Muscle of leg (tissue), 11 donors: ENCODE results near the gene TMPRSS12. TPM values are rescaled to one million over a fixed set of nuclear protein-coding genes. Genes with fewer than 3 reads are reported as not detected.
"Not testable (repeated sequence)": the region's sequence is repeated elsewhere in the genome, so short reads cannot be mapped to it uniquely, and the experiment has no call there.

Experiments used
- DNase-seq: peaks from one replicate; pipeline ENCODE4 v3.0.0; 2013
- H3K27ac ChIP-seq: one replicate; pipeline ENCODE4 v1.5.1; 2013; ENCODE audit warnings: mild to moderate bottlenecking, low read length, control low read depth
- H3K27me3 ChIP-seq: one replicate; pipeline ENCODE4 v1.6.1; 2013; ENCODE audit warnings: low read length; ENCODE audit not compliant: control insufficient read depth, insufficient read depth
- H3K36me3 ChIP-seq: one replicate; pipeline ENCODE4 v1.6.1; 2013; ENCODE audit warnings: low read length; ENCODE audit not compliant: control insufficient read depth, insufficient read depth
- H3K4me1 ChIP-seq: one replicate; pipeline ENCODE4 v1.6.1; 2013; ENCODE audit warnings: low read length; ENCODE audit not compliant: control insufficient read depth, insufficient read depth
- H3K4me3 ChIP-seq: one replicate; pipeline ENCODE4 v1.5.1; 2013; ENCODE audit warnings: low read length, control low read depth
- H3K9me3 ChIP-seq: replicated peaks from 2 replicates; pipeline ENCODE4 v1.6.1; 2013; ENCODE audit warnings: low read depth, low read length; ENCODE audit not compliant: control insufficient read depth
- WGBS: methylation state at CpG from one replicate; pipeline ENCODE4 v1.1.5; 2013; ENCODE audit warnings: missing lambda C conversion rate; ENCODE audit not compliant: insufficient coverage; 5-methylcytosine and 5-hydroxymethylcytosine counted together
- polyA plus RNA-seq, 8 donors: library from polyadenylated mRNA; unstranded; fragments of 120-200 nt; gene quantifications; one replicate each; pipeline versions ENCODE4 v1.2.1 to v1.2.3, GENCODE V29; 2013; ENCODE audit warnings: inconsistent platforms in 1 of 8, low replicate concordance in 1 of 8; ENCODE audit not compliant: insufficient read length in 8 of 8, insufficient read depth in 1 of 8
- total RNA-seq: library from RNA; stranded (reverse); fragments of 120-200 nt; gene quantifications from one replicate; pipeline ENCODE4 v1.2.4, GENCODE V29; 2013

The TMPRSS12 gene
- total and polyA plus RNA-seq, 9 donors = 0.09 to 0.24 (median 0.10) TPM; not detected in 5

DNA sequence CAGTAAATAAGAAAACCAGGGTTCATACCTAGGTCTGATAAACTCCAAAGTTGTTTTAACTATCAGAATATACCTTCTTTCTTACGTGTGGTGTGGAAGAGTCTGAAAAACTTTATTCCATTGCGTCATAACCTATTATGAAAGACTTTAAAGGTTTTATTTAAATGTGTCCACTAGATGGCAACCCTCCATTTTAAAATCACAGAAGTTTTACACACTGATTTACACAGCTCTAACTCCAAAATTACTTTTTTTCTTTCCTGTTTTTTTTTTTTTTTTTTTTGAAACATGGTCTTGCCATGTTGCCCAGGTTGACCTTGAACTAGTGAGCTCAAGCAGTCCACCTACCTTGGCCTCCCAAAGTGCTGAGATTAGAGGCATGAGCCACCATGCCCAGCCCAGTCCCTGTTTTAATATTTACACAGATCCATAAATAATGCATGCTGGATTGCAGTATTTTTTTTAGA lies 17.3 kb upstream of the TMPRSS12 start:
- no peak overlapping the region for H3K27ac ChIP-seq
- WGBS = no CpG with 5 or more reads among the region's 2 CpGs
- DNase-seq = peak; percentile 89
- no peaks in the 10 kb centered on the region for H3K36me3 ChIP-seq
- no peak overlapping the region for H3K4me3 ChIP-seq
- H3K4me1 ChIP-seq = peaks cover 8% of the 10 kb centered on the region
- H3K27me3 ChIP-seq = no peaks in the 10 kb centered on the region
- no peaks in the 10 kb centered on the region for H3K9me3 ChIP-seq

DNA sequence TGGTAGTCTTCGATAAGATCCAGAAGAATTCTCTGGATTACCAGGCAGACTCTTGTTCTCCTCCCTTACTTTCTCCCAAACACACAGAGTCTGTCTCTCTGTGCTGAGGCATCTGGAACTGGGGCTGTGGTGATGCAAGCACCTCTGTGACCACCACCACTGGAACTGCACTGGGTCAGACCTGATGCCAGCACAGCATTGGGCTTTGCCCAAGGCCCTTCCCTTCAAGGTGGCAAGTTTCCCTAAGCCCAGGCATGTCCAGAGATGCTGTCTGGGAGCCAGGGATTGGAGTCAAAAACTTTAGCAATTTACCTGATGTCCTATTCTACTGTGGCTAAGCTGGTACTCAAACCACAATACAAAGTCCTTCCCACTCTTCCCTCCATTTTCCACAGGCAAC lies 14.6 kb upstream of the TMPRSS12 start:
- no peaks in the 10 kb centered on the region for H3K27me3 ChIP-seq
- H3K9me3 ChIP-seq = no peaks in the 10 kb centered on the region
- peaks cover 8% of the 10 kb centered on the region for H3K4me1 ChIP-seq
- H3K4me3 ChIP-seq = no peak overlapping the region
- DNase-seq = no peak
- WGBS = no CpG with 5 or more reads among the region's 1 CpG
- H3K36me3 ChIP-seq = no peaks in the 10 kb centered on the region
- H3K27ac ChIP-seq = no peak overlapping the region

DNA sequence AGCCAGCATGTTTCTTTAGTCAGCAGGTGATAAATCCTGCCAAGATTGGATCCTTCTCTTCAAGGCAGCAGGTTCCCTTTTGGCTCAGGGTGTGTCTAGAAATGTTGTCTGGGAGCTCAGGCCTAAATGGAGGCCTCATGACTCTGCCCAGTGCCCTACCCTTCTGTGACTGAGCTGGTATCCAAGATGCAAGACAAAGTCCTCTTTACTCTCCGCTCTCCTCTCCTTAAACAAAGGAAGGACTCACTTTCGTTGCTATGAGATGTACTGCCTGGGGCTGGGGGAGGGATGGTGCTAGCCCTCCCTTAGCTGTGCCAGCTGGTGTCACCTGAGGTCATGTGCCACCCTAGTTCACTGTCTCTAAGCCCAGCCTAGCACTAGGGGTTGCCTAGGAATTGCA lies 13.8 kb upstream of the TMPRSS12 start:
- WGBS = 83% methylated on average over 1 of the region's 2 CpGs
- no peaks in the 10 kb centered on the region for H3K36me3 ChIP-seq
- no peak overlapping the region for H3K27ac ChIP-seq

DNA sequence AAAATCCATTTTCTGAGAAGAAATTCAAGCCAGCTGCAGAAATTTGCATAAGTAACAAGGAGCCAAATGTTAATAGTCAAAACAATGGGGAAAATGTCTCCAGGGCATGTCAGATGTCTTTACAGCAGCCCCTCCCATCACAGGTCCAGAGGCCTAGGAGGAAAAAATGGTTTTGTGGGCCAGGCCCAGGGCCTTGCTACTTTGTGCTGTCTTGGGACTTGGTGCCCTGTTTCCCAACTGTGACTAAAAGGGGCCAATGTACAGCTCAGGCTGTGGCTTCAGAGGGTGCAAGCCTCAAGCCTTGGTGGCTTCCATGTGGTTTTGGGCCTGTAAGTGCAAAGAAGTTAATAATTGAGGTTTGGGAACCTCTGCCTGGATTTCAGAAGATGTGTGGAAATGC lies 8.9 kb upstream of the TMPRSS12 start:
- not testable (repeated sequence) for H3K4me3 ChIP-seq, H3K27ac ChIP-seq, DNase-seq, H3K9me3 ChIP-seq, H3K27me3 ChIP-seq, H3K36me3 ChIP-seq, H3K4me1 ChIP-seq

More for the DNA sequence above, 13.8 kb upstream of the TMPRSS12 start:
- DNase-seq = no peak
- Histone ChIP-seq H3K9me3 (peaks cover 2% of the 10 kb centered on the region), H3K4me1 (peaks cover 8% of the 10 kb centered on the region), H3K4me3 (no peak overlapping the region), H3K27me3 (no peaks in the 10 kb centered on the region)

DNA sequence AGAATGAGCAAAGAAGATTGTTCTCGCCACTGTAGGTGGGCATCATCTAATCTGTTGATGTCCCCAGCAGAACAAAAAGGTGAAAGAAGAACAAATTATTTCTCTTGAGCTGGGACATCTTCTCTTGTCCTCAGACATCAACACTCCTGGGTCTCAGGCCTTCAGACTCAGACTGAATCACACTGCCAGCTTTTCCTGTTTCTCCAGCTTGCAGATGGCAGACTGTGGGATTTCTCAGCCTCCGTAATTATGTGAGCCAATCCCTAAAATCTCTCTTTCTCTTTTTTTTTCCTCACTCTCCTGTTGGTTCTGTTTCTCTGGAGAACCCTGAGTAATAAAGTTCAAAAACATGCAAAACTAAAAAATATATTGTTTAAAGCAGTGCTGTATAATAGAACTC lies 3.7 kb upstream of the TMPRSS12 start:
- Histone ChIP-seq H3K4me1 (peaks cover 6% of the 10 kb centered on the region), H3K36me3 (no peaks in the 10 kb centered on the region), H3K4me3 (no peak overlapping the region), H3K9me3 (peaks cover 7% of the 10 kb centered on the region), H3K27me3 (peaks cover 6% of the 10 kb centered on the region), H3K27ac (no peak overlapping the region)
- DNase-seq = no peak
- no CpG with 5 or more reads among the region's 2 CpGs for WGBS

DNA sequence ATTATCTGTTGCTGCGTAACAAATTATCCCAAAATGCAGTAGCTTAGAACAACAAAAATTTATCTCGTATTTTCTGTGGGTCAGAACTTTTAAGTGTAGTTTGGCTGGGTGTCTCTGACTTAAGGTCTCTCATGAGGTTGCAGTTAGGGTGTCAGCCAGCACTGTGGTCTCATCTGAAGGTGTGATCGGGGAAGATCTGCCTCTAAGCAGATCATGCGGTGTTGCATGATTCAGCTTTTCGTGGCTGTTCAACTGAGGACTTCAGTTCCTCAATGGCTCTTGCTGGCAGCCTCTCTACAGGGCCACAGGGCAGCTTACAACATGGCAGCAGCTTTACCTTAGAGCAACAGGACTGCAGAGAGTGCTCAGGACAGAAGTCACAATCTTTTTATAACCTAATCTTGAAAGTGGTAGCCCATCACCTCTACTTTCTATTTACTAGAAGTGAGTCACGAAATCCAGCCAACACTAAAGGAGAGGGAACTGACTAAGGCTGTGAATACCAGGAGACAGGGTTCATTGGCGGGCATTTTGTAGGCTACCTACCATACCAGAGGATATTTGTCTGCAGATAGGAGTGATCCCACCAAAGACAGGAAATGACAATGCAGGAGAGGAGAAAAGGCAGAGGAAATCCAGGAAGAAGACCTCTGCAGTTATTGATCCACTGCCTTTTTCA lies 1.8 kb upstream of the TMPRSS12 start:
- no peaks in the 10 kb centered on the region for H3K36me3 ChIP-seq
- H3K27ac ChIP-seq = no peak overlapping the region
- H3K4me3 ChIP-seq = no peak overlapping the region
- no peak for DNase-seq
- 97% methylated on average over 3 of the region's 7 CpGs for WGBS
- H3K4me1 ChIP-seq = peaks cover 6% of the 10 kb centered on the region
- peaks cover 4% of the 10 kb centered on the region for H3K9me3 ChIP-seq
- H3K27me3 ChIP-seq = peaks cover 6% of the 10 kb centered on the region

DNA sequence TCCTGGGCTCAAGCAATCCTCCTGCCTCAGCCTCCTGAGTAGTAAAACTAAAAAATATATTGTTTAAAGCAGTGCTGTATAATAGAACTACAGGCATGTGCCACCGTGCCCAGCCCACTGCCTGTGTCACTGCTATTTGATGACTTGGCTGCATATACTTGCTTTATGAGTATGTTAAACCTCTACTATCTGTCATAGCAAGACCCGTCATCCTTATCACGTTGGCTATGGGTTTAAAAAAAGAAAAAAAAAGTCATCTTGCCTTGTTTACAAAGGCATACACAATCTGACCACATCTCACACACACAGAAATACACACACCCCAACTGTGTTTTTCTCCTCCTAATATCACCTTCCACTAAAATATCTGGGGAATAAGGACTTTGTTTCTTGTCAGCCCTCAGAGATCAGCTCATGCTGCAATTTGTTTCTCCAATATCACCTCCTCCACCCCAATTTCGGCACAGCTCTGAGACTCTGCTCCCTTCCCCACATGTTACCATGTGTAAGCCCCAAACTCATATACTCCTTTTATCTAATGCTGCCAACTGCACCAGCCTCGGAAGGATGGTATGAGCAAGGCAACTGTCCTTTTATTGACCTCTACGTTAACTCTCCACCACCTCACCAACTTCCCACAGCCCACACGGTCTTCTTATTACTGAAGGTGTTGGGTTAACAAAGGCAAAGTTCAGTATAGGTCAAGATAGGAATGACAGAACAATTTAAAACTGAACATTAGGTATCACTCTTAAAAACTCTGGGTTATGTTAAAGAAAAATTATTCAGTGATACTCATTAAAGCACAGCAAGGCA lies 802 bp upstream of the TMPRSS12 start:
- Histone ChIP-seq H3K36me3 (no peaks in the 10 kb centered on the region), H3K27ac (peak overlapping the region; percentile 6), H3K27me3 (peaks cover 6% of the 10 kb centered on the region), H3K9me3 (peaks cover 4% of the 10 kb centered on the region), H3K4me3 (no peak overlapping the region), H3K4me1 (peaks cover 6% of the 10 kb centered on the region)
- WGBS = 88% methylated on average over 1 of the region's 7 CpGs
- no peak for DNase-seq

DNA sequence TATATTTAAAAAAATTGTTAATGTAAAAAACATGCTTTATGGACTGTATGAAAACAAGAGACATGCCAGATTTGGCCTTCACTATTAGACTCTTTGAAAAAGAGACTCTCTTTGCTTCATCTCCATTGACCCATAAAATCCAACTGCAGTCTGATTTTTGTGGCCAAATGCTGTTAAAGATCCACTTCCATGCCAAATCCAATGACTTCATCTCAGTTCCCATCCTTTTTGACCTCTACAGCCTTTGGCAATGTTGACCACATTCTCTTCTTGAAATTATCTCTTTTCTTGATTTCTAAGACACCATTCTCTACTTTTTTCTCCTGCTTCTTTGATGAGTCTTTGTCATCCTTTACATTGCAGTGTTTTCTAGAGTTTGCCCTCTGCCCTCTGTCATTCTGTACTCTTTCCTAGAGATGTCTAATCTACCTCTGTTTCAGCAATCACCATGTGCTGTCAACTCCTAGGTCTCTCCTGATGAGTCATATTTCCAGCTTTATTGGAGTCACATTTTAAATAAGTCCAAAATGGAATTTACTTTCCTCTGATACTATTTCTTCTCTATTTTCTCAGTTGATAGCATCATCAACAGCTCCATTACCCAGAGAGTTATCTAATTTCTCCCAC lies 2.4 kb downstream of the TMPRSS12 start:
- Histone ChIP-seq H3K36me3 (no peaks in the 10 kb centered on the region), H3K4me3 (no peak overlapping the region), H3K9me3 (peaks cover 4% of the 10 kb centered on the region), H3K27ac (no peak overlapping the region), H3K27me3 (peaks cover 6% of the 10 kb centered on the region), H3K4me1 (peaks cover 9% of the 10 kb centered on the region)
- DNase-seq = no peak

DNA sequence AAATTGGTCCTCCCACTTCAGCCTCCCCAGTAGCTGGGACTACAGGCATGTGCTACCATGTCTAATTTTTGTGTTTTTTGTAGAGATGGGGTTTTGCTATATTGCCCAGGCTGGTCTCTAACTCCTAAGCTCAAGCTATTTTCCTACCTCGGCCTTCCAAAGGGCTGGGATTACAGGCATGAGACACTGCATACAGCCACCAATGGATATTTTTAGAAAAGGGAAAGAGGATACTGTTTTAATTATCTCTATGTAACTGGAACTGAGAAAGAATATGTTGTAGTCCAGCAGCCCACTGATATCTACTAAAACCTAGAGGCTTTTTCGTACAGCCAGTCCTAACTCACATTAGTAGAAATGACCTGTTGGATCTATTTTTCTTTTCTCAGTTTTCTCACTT lies 6.2 kb downstream of the TMPRSS12 start:
- WGBS = no CpG with 5 or more reads among the region's 2 CpGs
- Histone ChIP-seq H3K4me3 (no peak overlapping the region), H3K9me3 (no peaks in the 10 kb centered on the region), H3K4me1 (peaks cover 3% of the 10 kb centered on the region), H3K27ac (peak overlapping the region; percentile 21), H3K27me3 (no peaks in the 10 kb centered on the region), H3K36me3 (no peaks in the 10 kb centered on the region)
- no peak for DNase-seq

DNA sequence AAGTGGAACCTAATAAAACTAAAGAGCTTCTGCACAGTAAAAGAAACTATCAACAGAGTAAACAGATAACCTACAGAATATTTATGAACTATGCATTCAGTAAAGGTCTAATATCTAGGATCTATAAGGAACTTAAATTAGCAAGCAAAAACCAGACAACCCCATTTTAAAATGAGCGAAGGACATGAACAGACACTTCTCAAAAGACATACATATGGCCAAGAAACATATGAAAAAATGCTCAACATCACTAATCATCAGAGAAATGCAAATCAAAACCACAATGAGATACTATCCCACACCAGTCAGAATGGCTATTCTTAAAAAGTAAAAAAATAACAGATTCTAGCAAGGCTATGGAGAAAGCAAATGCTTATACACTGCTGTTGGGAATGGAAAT lies 12.5 kb downstream of the TMPRSS12 start:
- not testable (repeated sequence) for H3K9me3 ChIP-seq, H3K27me3 ChIP-seq, H3K4me3 ChIP-seq, H3K4me1 ChIP-seq, DNase-seq, H3K36me3 ChIP-seq, H3K27ac ChIP-seq
- no CpG with 5 or more reads among the region's 1 CpG for WGBS
